NCI-H82 treated with DMSO at 0.1 percent for 48 hours (cell line): ENCODE data around the gene ZNF518A.
A peak's percentile ranks its signal among the peaks of the same experiment; 100 is the strongest.

ENCODE experiments used
- DNase-seq: peaks from one replicate; lab custom pipeline; 2025; ENCODE audit not compliant: unreplicated experiment; lab: John Stamatoyannopoulos, UW

Gene ZNF518A

GRCh38 chr10:96129387-96130325 is at the start of gene ZNF518A:
Gene ZNF518A, plus strand, starts transcription at chr10:96130297. Its CDS starts 26,026 bp downstream, at chr10:96156323.
- DNase-seq = peak; percentile 60

GRCh38 chr10:96082153-96082552 is 47.9 kb upstream of the ZNF518A start:
- no peak for DNase-seq

GRCh38 chr10:96082748-96083147 is 47.3 kb upstream of the ZNF518A start:
- DNase-seq = no peak

GRCh38 chr10:96089116-96089515 is 41.0 kb upstream of the ZNF518A start:
- no peak for DNase-seq

GRCh38 chr10:96089670-96090462 is 40.2 kb upstream of the ZNF518A start:
- peak; percentile 38 for DNase-seq

- no peak for DNase-seq
Observed at GRCh38 chr10:96090463-96090800, 39.7 kb upstream of the ZNF518A start.

- no peak for DNase-seq
Observed at GRCh38 chr10:96092999-96093767, 36.9 kb upstream of the ZNF518A start.

GRCh38 chr10:96093948-96094347 is 36.1 kb upstream of the ZNF518A start:
- DNase-seq = no peak

GRCh38 chr10:96096958-96097357 is 33.1 kb upstream of the ZNF518A start:
- no peak for DNase-seq

GRCh38 chr10:96097865-96098264 is 32.2 kb upstream of the ZNF518A start:
- no peak for DNase-seq

GRCh38 chr10:96107623-96108038 is 22.5 kb upstream of the ZNF518A start:
- DNase-seq = no peak

- no peak for DNase-seq
Observed at GRCh38 chr10:96112531-96112930, 17.6 kb upstream of the ZNF518A start.

- no peak for DNase-seq
Observed at GRCh38 chr10:96118604-96119450, 11.3 kb upstream of the ZNF518A start.

- no peak for DNase-seq
Observed at GRCh38 chr10:96122824-96123223, 7.3 kb upstream of the ZNF518A start.

- peak; percentile 11 for DNase-seq
Observed at GRCh38 chr10:96124230-96125141, 5.6 kb upstream of the ZNF518A start.

- no peak for DNase-seq
Observed at GRCh38 chr10:96125142-96125515, 5.0 kb upstream of the ZNF518A start.

- DNase-seq = peak; percentile 17
Observed at GRCh38 chr10:96130326-96130995, 364 bp downstream of the ZNF518A start.

- no peak for DNase-seq
Observed at GRCh38 chr10:96131621-96132020, 1.5 kb downstream of the ZNF518A start.

GRCh38 chr10:96133135-96133534 is 3.0 kb downstream of the ZNF518A start:
- no peak for DNase-seq
